Choroid plexus epithelial cell (primary cell): ENCODE measurements around the gene PREX1.

Experiments
- DNase-seq: peaks from one replicate; pipeline ENCODE4 v3.0.0-alpha.2; 2010; ENCODE audit warnings: low read depth
- H3K4me3 ChIP-seq: 2 replicates; pipeline ENCODE4 v1.5.1; 2011; ENCODE audit warnings: low read depth, mild to moderate bottlenecking, control low read depth, low read length, moderate library complexity
- TF ChIP-seq, protein P1 (sequence below): conservative IDR thresholded peaks from 2 replicates; pipeline ENCODE4 v1.5.1; 2011; ENCODE audit warnings: low read depth, mild to moderate bottlenecking, control low read depth, inconsistent platforms, low read length, moderate library complexity

The PREX1 gene

DNA sequence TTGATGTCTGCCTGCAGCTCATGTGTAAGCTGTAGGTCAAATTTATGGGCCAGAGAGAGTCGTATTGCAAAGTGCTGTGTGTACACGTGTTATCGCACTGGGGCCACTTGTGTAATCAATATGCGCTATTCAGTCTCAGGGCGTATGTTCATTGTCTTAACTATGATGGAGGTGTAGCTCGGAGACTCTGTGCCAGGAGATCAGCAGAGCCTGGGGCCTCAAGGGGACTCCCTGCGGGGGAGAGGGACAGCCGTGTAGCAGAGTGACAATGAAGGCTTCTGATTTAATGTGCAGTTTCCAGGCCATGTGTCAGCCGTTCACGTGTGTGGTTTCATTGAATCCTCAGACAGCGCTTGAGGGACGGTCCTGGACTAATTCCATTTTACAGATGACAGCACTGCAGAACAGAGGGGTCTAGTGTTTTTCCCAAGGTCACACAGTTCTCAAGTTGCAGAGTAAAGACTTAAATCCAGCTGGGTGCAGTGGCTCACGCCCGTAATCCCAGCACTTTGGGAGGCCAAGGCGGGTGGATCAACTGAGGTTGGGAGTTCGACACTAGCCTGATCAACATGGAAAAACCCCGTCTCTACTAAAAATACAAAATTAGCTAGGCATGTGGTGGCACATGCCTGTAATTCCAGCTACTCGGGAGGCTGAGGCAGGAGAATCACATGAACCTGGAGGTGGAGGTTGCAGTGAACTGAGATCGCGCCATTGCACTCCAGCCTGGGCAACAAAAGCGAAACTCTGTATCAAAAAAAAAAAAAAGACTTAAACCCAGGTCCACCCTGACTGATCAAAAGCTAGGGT lies 242.5 kb downstream of the PREX1 start:
- H3K4me3 ChIP-seq: no peak overlapping the region
- DNase-seq: no peak
- TF ChIP-seq, protein P1, sequence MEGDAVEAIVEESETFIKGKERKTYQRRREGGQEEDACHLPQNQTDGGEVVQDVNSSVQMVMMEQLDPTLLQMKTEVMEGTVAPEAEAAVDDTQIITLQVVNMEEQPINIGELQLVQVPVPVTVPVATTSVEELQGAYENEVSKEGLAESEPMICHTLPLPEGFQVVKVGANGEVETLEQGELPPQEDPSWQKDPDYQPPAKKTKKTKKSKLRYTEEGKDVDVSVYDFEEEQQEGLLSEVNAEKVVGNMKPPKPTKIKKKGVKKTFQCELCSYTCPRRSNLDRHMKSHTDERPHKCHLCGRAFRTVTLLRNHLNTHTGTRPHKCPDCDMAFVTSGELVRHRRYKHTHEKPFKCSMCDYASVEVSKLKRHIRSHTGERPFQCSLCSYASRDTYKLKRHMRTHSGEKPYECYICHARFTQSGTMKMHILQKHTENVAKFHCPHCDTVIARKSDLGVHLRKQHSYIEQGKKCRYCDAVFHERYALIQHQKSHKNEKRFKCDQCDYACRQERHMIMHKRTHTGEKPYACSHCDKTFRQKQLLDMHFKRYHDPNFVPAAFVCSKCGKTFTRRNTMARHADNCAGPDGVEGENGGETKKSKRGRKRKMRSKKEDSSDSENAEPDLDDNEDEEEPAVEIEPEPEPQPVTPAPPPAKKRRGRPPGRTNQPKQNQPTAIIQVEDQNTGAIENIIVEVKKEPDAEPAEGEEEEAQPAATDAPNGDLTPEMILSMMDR: no peak

DNA sequence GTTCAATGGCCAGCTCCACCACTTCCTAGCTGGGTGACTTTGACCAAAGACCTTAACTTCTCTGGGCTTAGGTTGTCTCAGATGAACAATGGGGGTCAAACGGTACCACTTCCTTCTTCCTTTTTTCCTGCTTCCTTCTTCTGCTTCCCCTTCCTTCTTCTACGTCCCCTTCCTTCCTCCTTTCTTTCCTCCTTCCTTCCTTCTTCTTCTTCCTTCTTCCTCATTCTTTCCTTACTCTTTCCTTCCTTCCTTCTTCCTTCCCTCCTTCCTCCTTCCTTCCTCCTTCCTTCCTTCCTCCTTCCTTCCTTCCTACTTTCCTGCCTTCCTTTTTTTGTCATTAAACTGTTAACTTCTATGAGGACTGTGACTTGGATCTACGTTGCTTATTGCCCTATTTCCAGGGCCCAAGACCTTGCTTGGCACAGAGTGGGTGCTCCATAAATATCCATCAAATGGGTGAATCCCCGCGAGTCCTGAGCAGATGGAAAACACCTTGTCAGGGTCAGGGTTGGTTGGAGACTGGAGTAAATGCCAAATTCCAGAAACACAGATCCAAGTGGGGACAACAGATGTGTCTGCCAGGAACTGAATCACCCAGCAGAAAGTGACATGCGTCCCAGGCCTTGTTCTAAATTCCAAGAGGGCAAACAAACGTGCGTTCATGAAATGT lies 243.3 kb downstream of the PREX1 start:
- DNase-seq: no peak
- no peak overlapping the region for H3K4me3 ChIP-seq
- TF ChIP-seq, protein P1: no peak

DNA sequence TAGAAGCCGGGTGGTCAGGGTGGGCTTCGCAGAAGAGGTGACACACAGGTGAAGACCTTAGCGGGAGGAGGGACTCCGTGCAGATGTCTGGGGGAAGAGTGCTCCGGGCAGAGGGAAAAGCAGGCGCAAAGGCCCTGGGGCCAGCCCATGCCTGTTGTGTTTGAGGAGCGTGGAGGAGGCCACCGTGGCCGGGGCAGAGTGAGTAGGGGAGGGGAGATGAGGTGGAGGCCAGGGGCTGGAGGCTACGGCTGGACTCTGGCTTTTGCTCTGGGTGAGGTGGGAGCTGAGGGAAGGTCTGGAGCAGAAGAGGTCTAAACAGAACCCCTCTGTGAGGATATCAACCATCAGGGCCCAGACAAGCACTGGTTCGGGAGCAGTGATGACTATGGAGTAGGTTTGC lies 244.0 kb downstream of the PREX1 start:
- TF ChIP-seq, protein P1: no peak
- H3K4me3 ChIP-seq: no peak overlapping the region
- no peak for DNase-seq

DNA sequence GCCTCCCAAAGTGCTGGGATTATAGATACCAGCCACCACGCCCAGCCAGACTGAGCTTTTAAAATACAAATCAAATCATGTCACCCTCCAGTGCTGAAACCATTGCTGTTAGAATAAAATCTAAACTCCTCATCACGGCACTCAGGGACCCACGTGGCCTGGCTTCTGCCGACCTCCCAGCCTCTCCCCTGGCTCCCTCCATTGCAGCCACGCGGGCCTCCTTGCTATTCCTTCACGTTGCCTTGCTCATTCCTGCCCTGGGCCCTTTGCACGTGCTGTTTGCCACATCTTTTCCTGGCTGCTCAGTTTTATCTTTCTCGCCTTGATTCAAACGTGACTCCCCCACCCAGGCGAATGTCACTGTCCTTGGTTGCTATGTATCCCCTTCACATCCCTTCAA lies 244.6 kb downstream of the PREX1 start:
- no peak for DNase-seq
- no peak overlapping the region for H3K4me3 ChIP-seq
- TF ChIP-seq, protein P1: no peak

DNA sequence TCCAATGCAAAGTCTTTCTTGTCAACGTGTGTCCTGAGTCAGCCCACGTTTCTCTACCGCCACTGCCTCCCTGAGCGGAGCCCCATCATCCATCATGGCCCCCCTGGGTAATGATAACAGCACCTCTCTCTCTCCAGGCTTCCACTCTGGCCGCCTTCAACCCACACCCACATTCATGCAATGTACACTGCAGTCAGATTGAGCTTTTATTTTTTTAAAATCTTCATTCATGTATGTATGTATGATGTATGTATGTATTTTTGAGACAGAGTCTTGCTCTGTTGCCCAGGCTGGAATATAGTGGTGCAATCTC lies 245.2 kb downstream of the PREX1 start:
- no peak for DNase-seq
- H3K4me3 ChIP-seq: no peak overlapping the region
- TF ChIP-seq, protein P1: no peak

DNA sequence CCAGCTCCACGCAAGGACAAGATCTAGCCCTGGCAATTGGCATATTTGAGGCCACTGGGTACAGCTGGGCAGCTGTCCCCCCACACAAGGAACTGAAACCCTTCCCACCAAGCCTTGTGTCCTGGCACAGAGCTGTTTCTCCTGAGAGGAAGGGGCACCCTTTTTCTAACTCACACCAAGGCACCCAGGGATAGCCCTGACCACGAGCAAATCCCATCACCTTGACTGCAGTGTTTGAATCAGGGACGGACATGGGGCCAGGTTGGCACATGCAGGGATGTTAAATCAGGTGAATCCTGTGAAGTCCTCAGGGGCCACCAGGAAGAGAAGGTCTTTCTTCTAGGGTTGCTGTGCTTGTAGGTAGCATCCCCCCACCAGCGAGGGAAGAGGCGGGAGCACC lies 246.6 kb downstream of the PREX1 start:
- DNase-seq: no peak
- H3K4me3 ChIP-seq: no peak overlapping the region
- TF ChIP-seq, protein P1: no peak

DNA sequence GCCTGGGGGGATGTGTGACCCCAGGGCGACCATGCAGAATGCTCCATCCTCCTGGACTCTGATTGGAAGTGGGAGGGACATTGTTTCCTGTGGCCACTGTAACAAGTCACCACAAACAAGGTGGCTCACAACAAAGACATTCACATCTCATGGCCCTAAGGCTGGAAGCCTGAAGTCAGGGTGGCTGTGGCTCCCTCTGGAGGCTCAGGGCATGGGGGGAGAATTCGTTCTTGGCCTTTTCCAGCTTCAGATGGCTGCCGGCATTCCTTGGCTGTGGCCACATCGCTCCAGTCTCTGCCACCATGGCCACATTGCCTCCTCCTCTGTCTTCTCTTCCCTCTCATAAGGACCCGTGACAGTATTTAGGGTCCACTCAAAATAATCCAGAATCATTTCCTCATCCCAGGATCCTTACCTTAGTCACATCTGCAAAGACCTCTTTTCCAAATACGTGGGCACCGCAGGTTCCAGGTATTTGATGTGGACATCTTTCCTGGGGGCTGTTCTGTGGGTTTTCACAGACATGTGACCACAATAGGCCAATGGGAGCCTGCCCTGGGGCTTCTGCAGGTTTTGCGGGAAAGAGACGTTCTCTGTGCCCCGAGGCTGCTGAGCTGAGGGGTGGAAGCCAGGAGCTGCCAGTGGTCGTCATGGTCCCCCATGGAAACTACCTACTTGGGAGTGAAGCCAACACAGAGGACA lies 249.3 kb downstream of the PREX1 start:
- no peak for DNase-seq
- TF ChIP-seq, protein P1: peak; percentile 34
- no peak overlapping the region for H3K4me3 ChIP-seq
